NCI-H1930 (cell line): ENCODE results near the gene MLX.
"Not testable (repeated sequence)": the region's sequence is repeated elsewhere in the genome, so short reads cannot be mapped to it uniquely, and the experiment has no call there.

ENCODE experiments used
- DNase-seq, 2 experiments: peaks; one replicate each; lab custom pipeline; 2025; lab: John Stamatoyannopoulos, UW

The MLX gene

DNA sequence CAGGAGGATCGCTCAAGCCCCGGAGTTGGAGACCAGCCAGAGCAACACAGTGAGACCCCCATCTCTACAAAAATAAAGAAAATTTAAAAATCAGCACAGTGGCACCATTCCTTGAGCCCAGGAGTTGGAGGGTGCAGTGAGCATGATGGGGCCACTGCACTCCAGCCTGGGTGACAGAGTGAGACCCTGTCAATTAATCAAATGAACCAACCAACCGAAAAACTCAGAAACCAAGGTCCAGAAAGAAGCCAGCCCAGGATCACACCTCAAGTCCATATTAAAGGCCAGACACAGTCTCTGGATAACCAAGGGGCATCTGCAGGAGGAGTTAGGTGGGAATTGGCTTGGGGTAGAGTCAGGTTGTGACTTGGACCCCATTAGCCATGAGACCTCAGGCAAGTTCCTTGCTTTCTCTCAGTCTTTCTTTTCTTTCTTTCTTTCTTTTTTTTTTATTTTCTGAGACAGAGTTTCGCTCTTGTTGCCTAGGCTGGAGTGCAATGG, 11.7 kb upstream of the MLX start:
- no peak for DNase-seq

DNA sequence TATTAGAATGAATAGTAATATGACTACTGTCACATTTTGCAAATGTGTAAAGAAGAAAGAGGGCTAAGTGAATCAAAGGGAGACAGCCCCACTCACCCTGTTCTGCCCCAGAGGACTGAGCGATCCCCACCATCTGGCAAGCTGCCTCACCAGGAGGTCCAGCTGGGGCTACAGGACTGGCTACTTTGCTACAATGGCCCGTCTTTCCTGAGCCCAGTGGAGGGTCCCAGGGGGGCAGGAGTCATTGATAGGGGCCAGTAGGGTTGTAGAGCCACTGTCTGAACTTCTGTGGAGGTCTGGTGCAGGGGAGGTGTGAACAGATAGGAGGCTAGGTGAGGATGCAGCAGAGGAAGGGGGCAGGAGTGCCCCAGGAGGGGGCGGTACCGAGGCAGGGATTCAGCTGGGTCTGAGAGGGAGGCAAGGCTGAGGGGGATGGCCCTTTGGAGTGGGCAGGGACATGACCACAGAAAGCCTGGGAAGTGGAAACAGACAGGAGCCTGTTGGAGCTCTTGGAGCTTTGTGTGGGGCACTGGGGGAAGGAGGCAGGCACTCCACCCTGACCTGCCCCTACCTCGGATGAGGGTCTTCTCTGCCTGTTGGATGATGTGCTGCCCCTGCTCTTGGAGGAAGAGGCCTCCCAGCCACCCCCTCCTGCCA, 10.8 kb upstream of the MLX start:
- not testable (repeated sequence) for DNase-seq

DNA sequence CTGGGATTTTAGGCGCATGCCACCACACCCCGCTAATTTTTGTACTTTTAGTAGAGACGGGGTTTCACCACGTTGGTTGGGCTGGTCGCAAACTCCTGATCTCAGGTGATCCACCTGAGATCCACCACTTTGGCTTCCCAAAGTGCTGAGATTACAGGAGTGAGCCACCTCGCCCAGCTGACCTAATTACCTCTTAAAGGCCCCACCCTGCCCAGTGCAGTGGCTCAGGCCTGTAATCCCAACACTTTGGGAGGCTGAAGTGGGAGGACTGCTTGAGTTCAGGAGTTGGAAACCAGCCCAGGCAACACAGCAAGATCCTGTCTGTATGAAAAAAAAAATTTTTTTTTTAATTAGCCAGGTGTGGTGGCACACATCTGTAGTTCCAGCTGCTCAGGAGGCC, 7.8 kb upstream of the MLX start:
- no peak for DNase-seq

DNA sequence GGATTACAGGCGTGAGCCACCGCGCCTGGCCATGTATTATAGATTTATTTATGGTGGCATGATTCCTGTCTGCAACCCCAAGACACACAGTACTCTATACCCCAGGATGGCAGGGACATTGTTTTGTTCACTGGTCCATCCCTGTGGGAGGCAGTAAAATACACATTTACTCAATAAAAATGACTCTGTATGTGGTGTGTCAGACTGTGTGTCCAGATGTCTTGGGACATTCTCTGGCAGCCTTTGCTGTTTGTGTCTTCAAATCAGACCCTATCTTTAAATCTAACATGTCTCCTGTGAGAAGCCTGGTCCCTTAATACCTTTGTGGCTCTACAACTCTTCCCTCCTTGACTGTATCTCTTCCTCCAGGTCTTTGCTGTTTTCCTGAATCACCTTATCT, 6.7 kb upstream of the MLX start:
- DNase-seq: no peak

DNA sequence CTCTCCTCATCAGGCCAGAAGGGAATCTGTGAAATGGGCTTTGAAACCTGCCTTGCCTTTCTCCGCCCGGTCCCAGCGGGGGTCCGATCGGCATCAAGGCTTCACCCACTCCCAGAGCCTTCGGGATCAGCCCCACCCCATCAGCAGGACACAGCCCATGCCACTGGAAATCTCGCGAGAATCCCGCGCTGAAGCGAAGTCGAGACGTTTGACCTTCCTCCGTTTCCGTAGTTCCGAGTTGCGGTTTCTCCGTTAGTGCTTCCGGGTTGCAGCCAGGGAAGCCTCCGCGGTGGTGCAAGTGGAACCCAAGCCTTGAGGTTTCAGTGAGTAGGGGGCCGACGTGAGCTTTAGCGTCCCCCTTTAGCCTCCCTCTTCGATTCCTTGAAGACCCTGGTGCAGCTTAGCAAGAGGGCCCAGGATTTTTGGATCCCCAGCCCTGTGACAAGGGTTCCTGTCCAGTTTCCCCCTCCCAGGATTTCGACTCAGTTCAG, 5.0 kb upstream of the MLX start, which contains the start of gene COASY:
COASY (plus strand) TSS at position 252 of the 491 bp plus-strand sequence. CDS start 475 bp downstream, outside the sequence.
- DNase-seq: peak; percentile 93 to 98

DNA sequence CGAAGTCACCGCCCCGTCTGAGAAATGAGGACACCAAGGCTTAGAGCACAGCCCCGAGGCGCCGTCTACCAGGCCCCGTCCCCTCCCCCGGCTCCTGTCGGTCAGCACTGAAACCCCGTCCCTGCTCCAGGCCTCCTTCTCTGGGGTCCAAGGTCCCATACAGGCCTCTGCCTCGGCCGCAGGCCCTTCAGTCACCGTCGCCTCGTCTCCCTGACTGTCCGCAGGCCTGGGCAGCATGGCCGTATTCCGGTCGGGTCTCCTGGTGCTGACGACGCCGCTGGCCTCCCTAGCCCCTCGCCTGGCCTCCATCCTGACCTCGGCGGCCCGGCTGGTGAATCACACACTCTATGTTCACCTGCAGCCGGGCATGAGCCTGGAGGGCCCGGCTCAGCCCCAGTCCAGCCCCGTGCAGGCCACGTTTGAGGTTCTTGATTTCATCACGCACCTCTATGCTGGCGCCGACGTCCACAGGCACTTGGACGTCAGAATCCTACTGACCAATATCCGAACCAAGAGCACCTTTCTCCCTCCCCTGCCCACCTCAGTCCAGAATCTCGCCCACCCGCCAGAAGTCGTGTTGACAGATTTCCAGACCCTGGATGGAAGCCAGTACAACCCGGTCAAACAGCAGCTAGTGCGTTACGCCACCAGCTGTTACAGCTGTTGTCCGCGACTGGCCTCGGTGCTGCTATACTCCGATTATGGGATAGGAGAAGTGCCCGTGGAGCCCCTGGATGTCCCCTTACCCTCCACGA, 4.3 kb upstream of the MLX start:
- no peak for DNase-seq

DNA sequence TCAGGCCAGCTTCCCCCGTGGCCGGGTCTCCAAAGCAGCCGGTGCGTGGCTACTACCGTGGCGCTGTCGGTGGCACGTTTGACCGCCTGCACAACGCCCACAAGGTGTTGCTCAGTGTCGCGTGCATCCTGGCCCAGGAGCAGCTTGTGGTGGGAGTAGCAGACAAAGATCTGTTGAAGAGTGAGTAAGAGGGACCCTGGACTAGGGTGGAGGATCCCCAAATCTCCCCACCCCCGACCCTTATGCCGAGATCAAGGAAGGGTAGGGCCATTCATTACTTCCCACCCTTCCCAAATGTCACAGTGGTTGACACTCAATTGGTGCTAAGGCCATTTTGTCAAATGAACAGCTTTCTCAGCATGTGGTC, 3.8 kb upstream of the MLX start:
- DNase-seq: no peak

DNA sequence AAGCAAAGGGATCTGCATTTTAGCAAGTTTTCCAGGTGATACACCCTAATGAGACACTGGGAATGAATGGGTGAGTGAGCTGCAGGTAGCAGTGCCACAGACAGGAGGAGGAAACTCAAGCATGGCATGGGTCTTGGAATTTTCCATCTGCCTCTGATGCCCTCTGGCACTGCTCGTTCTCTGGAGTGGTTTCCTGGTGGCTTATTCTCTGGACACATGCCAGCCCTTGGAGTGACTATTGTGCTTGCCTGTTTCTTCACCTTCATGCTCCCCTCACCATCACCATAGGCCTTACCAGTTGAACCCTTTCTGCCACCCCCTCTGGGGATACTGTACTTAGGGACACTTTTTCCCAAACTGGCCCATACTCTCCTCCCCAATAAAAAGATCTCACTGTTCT, 3.4 kb upstream of the MLX start:
- no peak for DNase-seq

DNA sequence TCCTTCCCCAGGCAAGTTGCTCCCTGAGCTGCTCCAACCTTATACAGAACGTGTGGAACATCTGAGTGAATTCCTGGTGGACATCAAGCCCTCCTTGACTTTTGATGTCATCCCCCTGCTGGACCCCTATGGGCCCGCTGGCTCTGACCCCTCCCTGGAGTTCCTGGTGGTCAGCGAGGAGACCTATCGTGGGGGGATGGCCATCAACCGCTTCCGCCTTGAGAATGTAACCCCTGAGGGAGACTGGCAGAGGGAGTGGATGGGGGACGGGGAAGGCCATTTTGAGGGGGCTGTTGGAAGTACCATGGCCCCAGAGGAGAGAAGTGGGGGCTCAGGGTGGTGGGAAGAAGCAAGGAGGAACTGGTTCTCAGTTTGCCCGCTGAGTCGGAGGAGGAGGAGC, 3.0 kb upstream of the MLX start:
- no peak for DNase-seq

DNA sequence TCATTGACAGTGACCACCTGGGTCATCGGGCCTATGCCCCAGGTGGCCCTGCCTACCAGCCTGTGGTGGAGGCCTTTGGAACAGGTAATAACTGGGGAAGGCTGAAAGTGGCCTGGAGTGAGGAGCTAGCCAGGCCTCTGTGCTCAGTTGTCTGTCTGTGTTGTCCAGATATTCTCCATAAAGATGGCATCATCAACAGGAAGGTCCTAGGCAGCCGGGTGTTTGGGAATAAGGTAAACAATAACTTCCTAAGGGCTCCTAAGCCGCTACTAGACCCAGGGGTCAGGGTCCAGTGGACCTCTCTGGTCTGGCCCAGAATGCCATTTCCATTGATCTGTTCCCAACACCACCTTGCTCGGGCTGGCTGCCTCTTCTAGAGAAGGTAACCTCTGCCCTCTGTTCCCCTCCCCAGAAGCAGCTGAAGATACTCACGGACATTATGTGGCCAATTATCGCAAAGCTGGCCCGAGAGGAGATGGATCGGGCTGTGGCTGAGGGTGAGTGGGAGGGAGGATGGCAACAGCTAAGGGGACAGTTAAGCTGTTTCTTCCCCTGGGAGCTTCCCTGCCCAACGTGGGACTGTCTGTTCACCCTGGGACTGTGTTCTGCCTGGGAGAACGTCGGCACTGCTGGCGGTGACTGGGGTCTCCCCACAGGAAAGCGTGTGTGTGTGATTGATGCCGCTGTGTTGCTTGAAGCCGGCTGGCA, 1.9 kb upstream of the MLX start:
- DNase-seq: no peak

DNA sequence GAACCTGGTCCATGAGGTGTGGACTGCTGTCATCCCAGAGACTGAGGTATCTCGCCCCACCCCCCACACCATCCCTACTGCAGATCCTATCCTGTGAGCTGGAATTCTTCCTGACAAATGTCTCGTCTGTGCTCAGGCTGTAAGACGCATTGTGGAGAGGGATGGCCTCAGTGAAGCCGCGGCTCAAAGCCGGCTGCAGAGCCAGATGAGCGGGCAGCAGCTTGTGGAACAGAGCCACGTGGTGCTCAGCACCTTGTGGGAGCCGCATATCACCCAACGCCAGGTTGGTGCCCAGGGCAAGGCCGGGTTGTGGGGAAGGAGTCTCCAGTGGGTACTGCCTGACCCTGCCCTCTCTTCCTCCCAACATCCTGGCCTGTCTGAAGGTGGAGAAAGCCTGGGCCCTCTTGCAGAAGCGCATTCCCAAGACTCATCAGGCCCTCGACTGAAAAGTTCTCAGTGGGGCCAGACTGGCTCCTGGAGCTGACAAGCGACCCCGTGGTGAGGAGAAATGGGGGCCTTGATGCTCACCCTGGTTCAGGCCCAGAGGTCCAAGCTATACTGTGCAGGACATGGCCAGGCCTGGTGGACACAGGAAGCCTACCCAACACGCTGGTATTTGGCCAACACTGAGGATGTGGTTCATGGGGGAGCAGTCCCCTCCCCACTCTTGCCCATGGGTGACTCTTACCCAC, 1.2 kb upstream of the MLX start:
- no peak for DNase-seq

DNA sequence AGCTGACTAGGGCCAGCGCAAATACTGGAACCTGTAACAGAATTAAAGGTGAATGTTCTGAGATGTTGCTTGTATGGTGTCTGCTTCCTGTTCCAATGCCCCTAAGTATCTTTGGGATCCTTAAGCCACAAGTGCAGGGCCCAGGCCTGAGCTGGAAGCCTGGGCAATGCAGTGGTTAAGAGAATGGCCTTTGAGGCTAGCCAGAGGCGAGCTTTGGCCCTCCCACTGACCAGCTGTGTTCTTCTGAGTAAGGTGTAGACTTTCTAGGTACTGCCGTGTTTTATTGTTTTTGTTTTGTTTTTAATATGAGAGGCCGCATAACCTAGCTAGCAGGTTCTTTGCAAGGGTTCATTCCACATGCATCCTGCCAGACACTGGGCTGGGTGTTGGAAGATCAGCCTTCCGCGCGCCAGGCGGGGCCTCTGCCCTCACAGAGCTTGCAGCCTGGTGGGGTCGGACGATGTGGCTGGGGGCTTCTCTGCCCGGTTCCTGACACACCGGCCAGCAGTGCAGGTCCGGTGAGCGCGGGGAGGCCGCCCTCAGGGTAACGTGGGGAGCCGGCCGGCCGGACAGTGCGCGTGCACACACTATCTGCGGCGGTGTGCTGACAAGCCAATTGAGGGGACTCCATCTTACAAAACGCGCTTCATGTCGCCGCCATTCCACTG, 551 bp upstream of the MLX start:
- DNase-seq: no peak

DNA sequence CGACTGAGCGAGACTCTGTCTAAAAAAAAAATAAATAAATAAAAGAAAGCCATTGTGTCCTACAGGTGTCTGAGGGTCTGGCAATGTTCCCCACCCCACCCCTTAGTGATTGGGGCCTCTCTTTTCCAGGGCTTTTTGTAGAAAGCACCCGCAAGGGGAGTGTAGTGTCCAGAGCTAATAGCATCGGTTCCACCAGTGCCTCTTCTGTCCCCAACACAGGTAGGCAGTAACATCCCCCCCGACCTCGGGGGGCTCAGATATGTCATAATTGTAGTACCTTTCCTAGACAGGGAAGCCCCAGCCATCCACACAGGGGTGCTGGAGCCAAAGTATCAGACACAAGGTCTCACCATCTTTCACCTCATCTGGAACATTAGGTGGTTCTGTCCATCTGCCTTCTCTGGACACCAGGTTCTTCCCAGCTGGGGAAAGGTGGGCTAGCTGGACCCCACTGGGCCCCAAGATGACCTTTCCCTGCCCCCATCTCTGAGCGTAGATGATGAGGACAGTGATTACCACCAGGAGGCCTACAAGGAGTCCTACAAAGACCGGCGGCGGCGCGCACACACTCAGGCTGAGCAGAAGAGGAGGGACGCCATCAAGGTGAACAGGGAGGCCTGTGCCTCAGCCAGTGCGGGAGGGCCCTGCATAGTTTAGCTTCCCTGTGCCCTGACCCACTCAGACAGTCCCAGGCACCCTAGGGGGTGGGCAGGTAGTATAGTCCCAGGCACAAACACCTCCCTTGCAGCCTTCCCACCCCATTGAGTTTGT, 1.6 kb downstream of the MLX start:
- DNase-seq: no peak

DNA sequence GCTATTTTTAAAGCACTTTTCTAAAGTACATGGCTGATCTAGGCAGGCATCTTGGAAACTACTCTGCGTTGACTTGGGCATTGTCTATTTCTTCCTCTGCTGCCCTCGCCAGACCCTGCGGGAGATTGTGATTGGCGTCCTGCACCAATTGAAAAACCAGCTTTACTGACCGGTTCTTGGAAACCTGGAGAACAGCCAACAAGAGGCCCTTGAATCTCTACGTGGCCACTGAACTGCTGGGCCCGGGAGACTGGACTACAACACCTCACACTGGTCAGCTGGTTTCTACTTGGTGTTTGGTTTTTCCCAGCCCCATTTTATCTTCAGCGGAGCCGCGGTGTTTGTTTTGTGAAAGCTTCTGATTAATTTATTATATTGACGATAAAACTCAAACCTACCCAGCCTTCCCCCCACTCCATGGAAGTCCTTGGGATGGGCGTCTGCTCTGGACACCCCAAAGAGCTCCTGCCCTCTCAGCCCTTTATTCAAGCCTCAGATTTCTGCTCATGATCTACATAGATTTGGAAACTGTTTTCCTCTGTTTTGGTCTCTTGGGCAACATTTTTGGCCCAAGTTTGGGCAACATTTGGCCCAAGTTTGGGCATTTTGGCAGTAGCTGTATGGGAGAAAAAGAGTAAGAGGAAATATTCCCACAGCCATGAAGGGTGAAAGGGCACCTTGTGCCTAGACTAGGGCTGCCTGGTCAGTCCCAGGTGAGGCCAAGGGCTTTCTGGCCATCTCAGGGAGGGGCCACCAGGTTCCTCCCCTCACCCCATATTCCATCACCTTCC, 4.7 kb downstream of the MLX start:
- no peak for DNase-seq

DNA sequence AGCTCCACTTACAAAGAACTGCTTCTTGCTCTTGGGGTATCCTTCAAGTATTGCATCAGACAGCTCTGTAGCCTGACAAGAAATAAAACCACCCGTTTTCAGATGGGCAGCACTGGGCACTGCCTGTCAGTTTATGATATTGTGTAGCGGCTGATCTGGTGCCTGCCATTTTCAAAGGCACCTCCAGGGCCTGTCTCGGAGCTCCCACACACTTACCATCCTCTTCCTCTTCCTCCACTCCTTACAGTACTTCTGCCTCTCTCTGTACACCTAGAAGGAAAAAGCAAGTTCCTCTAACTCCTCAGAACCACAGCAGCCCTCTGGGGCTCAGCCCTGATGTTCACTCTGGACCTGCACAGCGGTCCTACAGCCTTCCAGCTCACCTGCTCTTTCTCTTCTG, 6.2 kb downstream of the MLX start:
- no peak for DNase-seq

DNA sequence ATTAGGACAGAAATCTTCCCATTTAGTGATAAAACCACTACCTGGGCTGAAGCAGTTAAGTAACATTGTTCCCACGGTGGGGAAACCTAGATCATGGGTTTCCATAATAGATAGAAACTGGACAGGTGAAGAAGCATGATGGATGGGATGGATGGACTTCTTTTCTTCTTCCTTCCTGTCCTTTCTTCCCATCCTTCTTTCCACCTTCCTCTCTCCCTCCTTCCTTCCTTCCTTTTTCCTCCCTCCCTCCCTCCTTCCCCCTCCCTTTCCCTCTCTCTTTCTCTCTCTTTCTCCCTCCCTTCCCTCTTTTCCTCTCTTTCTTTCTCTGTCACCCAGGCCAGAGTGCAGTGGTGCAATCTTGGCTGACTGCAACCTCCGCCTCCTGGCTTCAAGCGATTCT, 7.6 kb downstream of the MLX start:
- DNase-seq: no peak

DNA sequence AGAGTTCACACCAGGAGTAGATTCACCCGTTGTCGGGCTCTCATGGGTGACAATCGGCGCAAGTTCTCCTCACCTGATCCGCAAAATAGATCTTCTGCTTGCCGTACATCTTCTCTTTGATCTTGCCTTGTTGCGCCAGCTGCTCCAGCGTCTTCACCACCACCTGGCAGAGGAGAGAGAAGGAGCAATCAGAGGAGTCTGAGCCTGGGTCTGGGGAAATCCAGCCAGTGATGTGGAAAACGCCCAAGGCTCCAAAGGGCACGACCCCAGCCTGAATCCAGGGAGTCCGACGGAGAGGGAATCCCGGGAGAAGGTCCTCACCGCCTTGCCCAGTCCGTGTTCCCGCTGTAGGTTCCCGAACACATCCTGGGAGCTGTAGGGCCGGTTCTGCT, 10.2 kb downstream of the MLX start:
- no peak for DNase-seq

DNA sequence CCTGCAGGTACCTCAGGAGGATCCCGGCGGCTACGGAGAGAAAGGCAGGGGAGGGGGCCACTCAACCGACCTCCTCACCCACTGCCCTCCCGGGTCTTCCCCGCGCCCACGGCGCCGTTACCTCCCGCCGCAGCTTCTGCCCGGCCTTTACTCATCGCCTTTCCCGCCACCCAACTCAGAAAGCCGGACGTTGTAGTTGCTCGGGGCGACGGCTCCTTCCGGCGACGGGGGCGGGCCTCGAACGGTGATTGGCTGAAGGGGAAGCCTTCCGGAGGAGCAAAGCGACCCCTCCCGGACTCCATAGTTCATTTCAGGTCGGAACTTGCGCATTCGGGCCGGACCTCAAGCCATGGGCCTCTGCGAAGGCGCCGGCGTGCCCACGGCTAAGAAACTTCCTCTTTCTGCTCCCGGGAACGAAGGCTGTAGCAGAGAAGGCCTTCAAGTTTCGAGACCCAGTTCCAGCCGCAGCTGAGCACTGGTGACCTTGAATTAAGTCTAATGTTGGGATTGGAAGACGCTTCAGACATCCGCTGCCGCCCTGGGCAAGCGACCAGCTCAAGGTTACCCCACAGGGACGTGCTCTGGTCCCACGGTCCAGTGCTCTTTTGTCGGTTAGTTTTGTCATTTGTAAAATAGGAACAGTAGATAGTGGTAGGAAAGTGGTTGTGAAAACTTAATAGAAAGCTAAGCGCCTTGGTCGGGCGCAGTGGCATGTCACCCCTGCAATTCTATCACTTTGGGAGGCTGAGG, 10.8 kb downstream of the MLX start, which contains the start of gene PSMC3IP:
PSMC3IP (minus strand) TSS at position 198 of the 750 bp plus-strand sequence; CDS start at position 155, 43 bp downstream.
- peak; percentile 85 to 90 for DNase-seq

DNA sequence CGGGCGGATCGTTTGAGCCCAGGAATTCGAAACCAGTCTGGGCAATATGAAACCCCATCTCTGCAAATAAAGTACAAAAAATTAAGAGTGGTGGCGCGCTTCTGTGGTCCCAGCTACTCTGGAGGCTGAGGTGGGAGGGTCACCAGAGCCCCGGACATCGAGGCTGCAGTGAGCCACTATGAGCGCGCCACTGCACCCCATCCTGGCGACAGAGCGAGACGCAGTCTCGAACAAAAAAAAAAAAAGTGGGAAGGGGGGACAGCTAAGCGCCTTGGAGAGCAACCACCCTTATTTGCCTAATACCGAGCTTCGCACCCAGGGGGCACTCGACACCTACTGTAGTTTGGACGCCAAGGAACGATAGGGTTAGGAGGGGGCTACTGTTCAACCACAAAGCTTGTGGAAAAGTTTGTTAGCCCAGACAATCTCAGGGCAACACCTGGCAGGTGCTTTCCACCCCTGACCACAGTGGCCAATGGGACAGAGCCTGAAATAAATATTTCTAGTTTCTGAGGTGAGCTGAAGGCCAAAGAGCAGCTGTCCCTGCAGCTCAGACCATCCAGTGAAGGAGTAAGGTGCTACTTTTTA, 11.5 kb downstream of the MLX start:
- DNase-seq: peak; percentile 44 to 65
